Activated CD4-positive, alpha-beta T cell treated with anti-CD3 and anti-CD28 coated beads, Interleukin-2, Interleukin-4, amounts not matched to agents 100 ng/mL and 50 ng/mL, durations not matched to agents 16 hours and 8 hours (primary cell): ENCODE results near the gene MED16.

ENCODE experiments used
- DNase-seq: peaks from one replicate; pipeline ENCODE4 v3.0.0-alpha.2; 2020; ENCODE audit warnings: low spot score

Gene MED16, protein sequence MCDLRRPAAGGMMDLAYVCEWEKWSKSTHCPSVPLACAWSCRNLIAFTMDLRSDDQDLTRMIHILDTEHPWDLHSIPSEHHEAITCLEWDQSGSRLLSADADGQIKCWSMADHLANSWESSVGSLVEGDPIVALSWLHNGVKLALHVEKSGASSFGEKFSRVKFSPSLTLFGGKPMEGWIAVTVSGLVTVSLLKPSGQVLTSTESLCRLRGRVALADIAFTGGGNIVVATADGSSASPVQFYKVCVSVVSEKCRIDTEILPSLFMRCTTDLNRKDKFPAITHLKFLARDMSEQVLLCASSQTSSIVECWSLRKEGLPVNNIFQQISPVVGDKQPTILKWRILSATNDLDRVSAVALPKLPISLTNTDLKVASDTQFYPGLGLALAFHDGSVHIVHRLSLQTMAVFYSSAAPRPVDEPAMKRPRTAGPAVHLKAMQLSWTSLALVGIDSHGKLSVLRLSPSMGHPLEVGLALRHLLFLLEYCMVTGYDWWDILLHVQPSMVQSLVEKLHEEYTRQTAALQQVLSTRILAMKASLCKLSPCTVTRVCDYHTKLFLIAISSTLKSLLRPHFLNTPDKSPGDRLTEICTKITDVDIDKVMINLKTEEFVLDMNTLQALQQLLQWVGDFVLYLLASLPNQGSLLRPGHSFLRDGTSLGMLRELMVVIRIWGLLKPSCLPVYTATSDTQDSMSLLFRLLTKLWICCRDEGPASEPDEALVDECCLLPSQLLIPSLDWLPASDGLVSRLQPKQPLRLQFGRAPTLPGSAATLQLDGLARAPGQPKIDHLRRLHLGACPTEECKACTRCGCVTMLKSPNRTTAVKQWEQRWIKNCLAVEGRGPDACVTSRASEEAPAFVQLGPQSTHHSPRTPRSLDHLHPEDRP

DNA sequence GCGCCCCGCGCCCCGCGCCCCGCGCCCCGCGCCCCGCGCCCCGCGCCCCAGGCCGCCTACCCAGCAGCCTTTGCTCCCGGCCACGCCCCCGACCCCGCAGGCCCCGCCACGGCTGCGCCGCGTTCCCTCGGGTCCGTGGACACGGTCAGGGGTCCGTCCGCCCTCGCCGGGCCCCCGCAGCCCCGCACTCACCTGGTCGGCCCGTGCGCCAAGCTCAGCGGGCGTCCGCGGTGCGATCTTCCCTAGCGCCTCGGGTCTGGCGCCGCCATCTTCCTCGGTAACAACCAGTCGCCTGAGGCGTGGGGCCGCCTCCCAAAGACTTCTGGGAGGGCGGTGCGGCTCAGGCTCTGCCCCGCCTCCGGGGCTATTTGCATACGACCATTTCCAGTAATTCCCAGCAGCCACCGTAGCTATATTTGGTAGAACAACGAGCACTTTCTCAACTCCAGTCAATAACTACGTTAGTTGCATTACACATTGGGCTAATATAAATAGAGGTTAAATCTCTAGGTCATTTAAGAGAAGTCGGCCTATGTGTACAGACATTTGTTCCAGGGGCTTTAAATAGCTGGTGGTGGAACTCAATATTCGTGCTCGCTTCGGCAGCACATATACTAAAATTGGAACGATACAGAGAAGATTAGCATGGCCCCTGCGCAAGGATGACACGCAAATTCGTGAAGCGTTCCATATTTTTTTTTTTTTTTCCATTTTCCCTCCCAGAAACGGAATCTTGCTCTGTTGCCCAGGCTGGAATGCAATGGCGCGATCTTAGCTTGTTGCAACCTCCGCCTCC is at the start of gene MED16, which contains the start of gene RNU6-9:
MED16 (minus strand) TSS at position 294 of the 796 bp plus-strand sequence. CDS start 2,056 bp downstream, outside the sequence.
RNU6-9 (plus strand) TSS at position 591 of the 796 bp plus-strand sequence.
- DNase-seq: peak; percentile 90

DNA sequence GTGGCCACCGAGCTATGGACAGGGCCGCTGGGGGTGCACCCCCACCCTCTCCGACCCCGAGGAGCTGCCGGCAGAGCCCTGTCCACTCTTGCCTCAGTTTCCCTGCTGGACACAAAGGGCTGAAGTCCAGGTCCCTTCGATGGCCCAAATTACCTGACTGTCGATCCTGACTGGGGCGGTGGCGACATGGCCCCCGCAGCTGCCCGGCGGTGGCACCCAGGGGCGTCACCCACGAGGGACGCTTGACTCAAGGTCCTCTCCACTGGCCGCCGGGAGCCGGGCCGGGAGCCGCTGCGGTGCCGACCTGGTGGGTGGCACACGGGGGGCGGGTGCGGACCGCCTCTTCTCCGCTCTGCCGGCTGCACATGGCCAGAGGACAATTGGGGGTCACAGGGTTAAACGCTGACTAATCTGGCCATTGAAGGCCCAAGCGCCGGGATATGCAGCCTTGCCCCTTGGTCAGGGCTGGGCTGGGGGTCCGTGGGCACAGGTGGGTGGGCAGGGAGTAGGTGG is 49.2 kb upstream of the MED16 start:
- no peak for DNase-seq

DNA sequence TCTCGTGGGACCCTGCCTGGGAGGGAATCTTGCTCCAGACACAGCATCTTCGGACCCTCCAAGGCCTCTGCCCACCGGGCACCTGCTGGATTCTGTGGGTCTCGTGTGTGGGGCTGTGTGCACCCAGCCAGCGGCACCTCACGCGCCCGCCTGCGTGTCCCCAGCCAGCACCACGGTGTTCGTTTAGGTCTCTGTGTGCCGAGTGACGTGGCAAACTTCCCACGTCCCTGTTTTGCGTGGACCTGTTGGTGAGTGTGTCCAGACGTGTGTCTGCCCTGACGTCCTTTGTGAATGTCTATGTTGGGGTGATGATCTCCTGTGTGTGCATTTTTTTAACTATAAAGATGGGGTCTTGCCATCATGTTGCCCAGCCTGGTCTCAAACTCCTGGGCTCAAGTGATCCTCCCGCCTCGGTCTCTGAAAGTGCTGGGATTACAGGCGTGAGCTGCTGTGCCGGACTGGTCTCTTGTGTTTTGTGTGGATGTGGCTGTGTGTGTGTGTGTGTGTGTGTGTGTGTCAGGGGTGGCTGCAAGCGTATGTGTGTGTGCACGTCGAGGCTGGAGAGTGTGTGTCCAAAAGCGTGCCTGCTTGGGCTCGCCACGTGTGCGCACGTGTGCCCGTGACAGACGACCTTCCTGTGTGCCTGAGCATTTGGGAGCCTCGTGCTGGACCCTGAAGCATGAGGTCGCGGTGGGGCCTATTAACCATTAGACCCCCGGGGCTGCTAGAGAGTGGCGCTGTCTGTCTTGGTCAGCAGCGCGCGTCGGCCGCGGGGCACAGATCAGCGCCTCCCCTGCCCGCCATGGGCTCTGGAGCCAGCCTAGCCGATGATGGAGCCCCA is 48.5 kb upstream of the MED16 start:
- no peak for DNase-seq

DNA sequence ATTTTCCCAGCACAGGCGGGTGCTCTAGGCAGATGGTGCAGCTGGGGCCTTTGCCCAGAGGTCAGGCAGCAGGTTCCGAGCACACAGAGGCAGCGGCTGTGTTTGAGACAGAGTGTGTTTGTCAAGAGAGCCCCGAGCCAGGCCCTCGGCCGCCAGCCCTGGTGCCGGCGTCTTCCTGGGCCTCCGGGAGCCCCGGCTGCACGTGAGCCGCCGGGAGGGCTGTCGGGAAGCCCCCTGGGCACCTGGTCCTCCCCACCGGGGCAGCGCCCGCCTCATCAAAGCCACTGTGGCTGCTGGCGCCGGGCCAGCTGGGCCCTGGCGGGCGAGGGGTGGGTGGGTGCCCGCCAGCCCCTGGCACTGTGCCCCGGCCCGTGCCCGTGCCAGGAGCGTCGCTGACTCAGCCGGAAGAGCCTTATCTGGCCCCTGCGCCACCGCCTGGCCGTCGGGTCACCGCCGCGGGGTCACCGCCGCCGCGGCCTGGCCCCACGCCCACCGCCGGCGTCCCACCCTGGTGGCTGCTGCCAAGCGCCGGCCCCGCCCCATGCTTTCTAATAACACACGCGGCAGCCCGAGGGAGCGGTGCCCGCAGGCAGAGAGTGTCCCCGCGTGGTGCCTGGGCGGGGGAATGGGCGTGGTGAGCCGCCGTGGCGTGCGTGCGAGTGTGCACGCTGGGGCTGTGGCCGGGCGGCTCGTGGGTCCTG is 47.8 kb upstream of the MED16 start:
- DNase-seq: no peak

DNA sequence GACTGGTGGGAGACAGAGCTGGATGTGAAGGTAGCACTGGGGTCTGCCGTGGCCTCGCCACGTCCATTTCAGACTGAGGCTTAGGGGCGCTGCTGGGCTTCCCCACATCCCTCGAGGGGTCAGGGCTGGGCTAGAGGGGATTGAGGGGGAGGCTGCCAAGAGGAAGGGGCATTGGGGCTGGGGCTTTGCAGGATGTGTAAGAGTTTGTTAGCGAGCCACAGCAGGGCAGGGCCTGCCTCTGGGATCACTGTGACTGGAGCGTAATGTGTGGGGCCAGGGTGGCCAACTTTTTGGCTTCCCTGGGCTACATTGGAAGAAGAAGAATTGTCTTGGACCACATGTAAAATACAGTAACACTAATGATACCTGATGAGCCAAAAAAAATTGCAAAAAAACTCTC is 46.9 kb upstream of the MED16 start:
- no peak for DNase-seq

DNA sequence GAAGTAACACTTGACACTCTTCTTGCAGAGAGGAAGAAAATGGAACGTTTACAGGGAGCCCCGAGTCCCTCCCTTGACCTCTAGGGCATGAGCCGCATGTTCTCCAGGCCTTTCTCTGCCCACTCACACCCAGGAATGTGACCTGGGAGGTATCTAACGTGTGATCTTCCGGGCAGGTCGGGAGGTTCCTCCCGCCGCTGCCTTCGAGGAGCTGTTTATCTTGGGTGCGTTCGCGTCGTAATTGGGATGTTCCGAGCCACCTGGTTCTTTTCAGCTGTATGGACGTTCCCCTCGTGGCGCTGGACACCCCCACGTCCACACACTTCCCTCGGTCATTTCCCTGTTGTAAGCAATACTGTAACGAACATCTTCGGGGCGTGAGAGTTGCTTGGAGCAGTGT is 46.5 kb upstream of the MED16 start:
- DNase-seq: no peak

DNA sequence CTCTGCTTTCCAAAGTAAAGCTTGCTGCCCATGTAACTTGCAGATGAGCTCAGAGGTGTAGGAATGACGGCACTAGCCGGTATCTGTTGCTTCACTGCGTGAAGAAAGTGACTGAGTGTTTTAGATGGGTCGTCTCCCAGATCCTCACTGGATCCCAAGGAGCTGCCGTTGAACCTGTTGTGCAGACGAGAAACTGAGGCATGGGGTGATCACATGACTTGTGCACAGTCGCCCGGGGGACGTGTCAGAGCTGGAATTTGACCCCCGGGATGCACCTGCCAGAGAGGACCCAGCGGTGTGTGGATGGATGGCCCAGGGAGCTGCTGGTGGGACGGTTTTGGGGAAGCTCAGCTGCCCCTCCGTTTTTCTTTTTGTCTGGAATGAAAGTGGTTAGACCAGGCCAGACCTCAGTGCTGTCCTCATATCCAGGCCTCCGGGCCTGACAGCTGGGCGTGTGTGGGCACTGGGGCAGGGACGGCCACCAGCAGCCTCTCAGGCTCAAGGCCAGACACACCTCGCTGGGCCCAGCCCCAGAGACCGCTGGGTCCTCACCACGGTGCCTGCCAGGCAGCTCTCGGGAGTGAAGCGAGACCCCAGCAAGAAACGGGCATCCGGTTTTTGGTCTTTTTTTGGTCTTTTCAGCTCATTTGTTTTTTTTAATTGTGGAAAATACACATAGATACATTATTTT is 45.4 kb upstream of the MED16 start:
- no peak for DNase-seq

DNA sequence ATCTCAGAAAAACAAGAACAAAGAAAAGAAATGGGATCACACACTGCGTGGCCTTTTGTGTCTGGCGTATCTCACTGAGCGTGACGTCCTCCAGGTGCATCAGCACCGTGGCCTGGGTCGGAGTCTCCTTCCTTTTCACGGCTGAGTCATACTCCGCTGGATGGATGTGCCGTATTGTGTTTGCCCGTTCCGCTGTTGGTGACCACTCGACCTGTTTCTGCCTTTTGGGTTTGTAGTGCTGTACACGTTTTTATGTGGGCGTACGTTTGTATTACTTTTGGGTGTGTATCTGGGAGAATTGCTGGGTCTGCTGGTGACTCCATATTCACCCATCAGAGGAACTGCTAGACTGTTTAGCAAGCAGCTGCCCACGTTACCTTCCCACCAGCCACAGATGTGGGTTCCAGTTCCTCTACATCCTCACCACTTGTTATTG is 44.3 kb upstream of the MED16 start:
- no peak for DNase-seq

DNA sequence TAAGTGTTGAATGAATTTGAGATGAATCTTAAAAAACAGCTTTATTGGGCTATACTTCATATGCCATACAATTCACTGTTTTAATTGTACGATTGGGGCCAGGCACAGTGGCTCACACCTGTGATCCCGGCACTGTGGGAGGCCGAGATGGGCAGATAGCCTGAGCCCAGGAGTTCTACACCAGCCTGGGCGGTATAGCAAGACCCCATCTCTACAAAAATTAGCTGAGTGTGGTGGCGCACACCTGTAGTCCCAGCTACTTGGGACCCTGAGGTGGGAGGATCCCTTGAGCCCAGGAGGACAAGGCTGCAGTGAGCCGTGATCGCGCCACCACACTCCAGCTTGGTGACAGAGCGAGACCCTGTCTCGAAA is 43.2 kb upstream of the MED16 start:
- DNase-seq: no peak

DNA sequence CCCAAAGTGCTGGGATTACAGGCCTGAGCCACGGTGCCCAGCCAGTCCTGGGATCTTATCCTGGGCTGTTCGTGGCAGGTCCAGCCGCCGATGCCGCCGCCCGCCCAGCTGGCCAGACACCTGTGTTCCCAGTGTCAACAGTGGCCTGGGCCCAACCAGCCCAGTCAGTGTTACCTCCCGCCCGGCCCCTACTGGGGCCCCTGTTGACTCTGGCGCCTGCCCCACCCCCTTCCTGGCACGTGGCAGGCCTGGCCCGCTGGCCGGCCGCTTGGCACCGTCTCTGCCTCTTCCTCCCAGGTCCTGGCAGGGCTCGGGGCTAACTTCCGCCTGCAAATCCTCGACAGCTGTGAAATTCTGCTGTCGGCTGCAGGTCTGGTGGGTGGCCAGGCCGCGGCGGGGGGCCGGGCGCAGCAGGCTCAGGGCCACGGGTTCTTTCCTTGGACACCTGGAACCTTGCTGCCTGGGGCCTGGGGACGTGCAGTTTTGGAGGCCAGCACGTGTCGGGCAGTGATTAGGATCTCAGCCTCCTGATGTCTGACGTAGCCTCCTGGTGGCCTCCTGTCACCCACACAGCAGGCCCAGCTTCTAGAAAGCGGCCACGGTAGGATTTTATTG is 42.0 kb upstream of the MED16 start:
- DNase-seq: no peak

DNA sequence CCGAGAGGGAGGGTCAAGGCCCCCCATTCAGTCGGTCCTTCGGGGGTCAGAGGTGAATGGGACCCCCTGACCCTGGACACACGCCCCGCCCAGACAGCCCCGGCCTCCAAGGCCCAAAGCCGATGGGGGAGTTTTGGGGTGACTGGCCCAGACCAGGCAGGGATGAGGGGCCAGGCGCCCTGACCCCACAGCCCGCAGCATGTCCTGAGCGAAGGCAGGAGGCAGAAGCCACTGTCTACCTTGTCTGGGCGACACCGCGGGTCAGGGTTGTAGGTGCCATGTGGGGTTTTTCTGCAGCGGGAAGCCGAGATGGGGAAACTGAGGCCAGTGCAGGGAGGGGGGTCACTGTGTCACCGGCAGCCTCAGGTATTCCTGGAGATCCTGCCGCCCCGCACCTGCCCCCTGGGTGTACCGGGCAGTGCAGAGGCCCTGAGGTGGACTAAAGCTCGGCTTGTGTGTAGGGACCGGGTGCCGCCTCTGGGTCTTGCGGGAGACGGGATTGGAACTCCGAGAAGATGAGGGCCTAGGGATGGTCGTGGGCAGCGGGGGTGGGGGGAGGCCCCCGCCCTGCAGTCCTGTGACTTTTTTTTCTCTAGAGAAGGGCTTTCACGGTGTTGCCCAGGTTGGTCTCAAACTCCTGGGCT is 41.3 kb upstream of the MED16 start:
- DNase-seq: no peak

DNA sequence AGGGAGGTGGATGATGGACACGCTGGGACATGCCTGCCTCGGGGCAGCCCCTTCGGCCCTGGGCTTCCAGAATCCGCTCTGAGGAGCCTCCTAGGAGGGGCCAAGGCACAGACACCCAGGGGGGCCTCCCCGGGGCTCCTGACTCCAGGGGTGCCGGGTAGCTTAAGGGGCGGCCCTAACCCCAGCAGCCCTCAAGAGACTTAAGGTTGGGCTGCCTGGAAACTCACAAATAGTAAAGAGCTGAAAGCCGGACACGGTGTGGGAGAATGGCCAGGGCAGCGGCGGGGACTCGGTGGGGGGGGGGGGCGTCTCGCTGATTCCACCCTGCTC is 40.5 kb upstream of the MED16 start:
- DNase-seq: no peak

DNA sequence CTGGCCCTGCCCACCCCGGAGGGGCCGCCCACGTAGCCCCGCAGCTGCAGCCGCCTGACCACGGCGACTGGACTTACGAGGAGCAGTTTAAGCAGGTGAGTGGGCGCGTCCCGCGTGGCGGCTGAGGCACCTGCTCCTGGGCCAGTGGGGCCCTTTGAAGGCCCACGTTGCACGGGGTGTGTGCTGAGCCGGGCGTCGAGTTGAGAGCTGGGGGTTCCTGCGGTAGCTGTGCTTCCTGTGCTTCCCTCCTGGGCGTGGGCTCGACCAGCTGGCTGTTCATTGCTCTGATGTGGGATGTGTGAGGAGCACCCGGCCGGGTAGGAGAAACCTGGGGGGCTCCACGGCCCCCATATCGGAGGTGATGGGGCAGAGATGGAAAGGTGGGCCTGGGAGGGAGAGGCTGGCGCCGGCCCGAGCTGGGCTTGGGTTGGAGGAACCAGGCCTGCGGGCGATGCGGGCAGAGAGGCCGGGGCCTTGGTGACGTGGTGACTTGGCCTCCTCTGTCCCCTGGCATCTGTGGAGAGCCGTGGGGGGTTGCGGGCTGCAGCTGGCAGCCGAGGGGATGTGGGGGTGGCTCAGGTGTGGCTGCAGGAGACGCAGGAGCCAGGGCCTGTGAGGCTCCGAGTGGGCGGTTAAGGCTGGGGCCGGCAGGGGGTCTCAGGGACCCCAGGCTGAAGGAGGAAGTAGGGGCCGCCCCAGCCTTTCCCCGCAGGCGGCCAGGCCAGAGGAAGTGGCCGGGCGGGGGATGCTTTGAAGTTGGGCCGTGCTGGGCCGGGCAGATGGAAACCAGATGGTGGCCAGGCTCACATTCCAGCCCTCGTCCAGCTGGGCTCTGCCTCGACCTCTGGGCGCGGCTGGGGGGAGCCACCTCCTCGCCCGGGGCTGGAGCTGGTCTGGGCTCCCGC is 39.9 kb upstream of the MED16 start:
- DNase-seq: no peak

DNA sequence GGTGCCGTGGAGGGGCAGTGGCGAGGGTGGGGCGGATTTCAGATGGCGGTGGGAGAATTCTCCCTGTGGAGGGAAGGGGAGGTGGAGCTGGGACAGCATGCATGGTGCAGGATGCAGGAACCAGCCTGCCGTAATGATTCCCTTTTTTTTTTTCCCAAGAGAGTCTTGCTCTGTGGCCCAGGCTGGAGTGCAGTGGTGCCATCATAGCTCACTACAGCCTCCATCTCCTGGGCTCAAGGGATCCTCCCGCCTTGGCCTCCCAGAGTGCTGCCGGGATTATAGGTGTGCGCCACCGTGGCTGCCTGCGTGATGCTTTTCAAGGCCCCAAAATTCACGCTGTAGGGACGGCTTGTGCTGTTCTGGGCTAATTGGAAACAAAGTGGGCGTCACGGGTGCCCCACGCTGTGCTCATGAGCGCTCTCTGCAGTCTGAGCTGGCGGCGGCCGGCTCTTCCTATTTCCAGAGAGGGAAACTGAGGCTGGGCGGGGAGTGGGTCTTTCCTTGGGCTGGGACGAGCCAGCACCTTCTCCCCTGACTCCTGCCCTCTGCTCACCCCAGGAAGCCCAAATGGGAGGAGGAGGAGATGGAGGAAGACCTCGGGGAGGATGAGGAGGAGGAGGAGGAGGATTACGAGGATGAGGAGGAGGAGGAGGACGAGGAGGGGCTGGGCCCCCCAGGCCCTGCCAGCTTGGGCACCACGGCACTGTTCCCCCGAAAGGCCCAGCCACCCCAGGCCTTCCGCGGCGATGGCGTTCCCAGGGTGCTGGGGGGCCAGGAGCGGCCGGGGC is 39.1 kb upstream of the MED16 start:
- no peak for DNase-seq

DNA sequence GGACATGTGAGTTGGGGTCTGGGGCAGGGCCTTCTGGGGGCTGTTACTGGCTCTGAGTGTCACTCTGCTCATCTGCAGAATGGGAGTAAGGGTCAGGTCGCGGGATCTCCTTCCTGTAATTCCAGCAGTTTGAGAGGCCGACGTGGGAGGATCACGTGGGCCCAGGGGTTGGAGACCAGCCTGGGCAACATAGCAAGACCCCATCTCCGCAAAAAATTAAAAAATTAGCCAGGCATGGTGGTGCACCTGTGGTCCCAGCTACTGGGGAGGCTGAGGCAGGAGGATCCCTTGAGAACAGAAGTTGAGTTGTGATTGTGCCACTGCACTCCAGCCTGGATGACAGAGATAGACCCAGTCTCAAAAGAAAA is 36.9 kb upstream of the MED16 start:
- DNase-seq: no peak

DNA sequence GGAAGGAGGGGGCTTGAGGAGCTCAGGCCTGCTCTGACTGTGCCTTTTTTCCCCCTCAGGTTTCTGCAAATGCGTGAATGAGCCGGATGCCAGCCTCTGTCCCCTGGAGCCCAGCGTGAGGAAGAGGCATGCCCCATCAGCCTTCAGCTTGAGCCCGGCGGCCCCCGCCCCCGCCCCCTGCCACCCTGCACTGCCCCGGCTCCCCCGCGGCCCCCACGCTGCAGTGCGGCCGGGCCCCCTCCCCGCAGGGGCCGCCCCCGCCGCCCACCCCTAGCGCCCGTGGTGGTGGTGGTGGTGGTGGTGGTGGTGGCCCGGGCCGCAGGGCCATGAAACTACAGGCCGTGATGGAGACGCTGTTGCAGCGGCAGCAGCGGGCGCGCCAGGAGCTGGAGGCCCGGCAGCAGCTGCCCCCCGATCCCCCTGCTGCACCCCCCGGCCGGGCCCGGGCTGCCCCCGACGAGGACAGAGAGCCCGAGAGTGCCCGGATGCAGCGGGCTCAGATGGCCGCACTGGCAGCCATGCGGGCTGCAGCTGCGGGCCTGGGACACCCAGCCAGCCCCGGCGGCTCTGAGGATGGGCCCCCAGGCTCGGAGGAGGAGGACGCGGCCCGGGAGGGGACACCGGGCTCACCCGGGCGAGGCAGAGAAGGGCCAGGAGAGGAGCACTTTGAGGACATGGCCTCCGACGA is 36.4 kb upstream of the MED16 start:
- no peak for DNase-seq
